ENCODE data around the gene ST8SIA5. TPM values are rescaled to one million over a fixed set of nuclear protein-coding genes. Genes with fewer than 3 reads are reported as not detected.

The ST8SIA5 gene
- total RNA-seq, 1 experiment from 2014 or later, result 5.4 TPM

GRCh38 chr18:46733872-46734271 lies 23.0 kb downstream of the ST8SIA5 start:
- Mint-ChIP-seq H3K36me3 (peaks cover 21% of the 10 kb centered on the region), H3K4me3 (no peak overlapping the region), H3K27me3 (ENCODE audit: low read depth) (no peaks in the 10 kb centered on the region; the same call in 1 of the 2 replicates), H3K27ac (no peak overlapping the region), H3K4me1 (no peaks in the 10 kb centered on the region), H3K9me3 (peaks cover 29% of the 10 kb centered on the region)
- POLR2A ChIA-PET, result no interaction called here
- no peak for DNase-seq (ENCODE audit: low spot score)
- no peak for ATAC-seq
- TF ChIP-seq RELA (CRISPR knock-in tag; IDR thresholded peaks at IDR 0.05; ENCODE audit: borderline replicate concordance) (no peak), JUN (CRISPR knock-in tag; IDR thresholded peaks at IDR 0.05) (no peak), RORB (CRISPR knock-in tag; IDR thresholded peaks at IDR 0.05) (no peak), ZNF532 (CRISPR knock-in tag; IDR thresholded peaks at IDR 0.05; ENCODE audit: borderline replicate concordance) (no peak), CDX4 (CRISPR knock-in tag; IDR thresholded peaks at IDR 0.05; ENCODE audit: borderline replicate concordance) (no peak), ELF4 (CRISPR knock-in tag; IDR thresholded peaks at IDR 0.05; ENCODE audit: low read depth) (no peak), ZNF138 (CRISPR knock-in tag; conservative IDR thresholded peaks at IDR 0.05) (no peak), JAZF1 (CRISPR knock-in tag; IDR thresholded peaks at IDR 0.05) (no peak), ZNF317 (CRISPR knock-in tag; IDR thresholded peaks at IDR 0.05; ENCODE audit: borderline replicate concordance, low read depth) (no peak), NR1H2 (CRISPR knock-in tag; IDR thresholded peaks at IDR 0.05) (no peak), TP53 (CRISPR knock-in tag; IDR thresholded peaks at IDR 0.05) (no peak)
- TF ChIP-seq, protein P1, sequence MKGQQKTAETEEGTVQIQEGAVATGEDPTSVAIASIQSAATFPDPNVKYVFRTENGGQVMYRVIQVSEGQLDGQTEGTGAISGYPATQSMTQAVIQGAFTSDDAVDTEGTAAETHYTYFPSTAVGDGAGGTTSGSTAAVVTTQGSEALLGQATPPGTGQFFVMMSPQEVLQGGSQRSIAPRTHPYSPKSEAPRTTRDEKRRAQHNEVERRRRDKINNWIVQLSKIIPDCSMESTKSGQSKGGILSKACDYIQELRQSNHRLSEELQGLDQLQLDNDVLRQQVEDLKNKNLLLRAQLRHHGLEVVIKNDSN (CRISPR knock-in tag; IDR thresholded peaks at IDR 0.05), result no peak
- TF ChIP-seq, protein P2, sequence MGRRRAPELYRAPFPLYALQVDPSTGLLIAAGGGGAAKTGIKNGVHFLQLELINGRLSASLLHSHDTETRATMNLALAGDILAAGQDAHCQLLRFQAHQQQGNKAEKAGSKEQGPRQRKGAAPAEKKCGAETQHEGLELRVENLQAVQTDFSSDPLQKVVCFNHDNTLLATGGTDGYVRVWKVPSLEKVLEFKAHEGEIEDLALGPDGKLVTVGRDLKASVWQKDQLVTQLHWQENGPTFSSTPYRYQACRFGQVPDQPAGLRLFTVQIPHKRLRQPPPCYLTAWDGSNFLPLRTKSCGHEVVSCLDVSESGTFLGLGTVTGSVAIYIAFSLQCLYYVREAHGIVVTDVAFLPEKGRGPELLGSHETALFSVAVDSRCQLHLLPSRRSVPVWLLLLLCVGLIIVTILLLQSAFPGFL (CRISPR knock-in tag; IDR thresholded peaks at IDR 0.05; ENCODE audit: borderline replicate concordance), result no peak
- CTCF ChIA-PET, result no interaction called here

DNA sequence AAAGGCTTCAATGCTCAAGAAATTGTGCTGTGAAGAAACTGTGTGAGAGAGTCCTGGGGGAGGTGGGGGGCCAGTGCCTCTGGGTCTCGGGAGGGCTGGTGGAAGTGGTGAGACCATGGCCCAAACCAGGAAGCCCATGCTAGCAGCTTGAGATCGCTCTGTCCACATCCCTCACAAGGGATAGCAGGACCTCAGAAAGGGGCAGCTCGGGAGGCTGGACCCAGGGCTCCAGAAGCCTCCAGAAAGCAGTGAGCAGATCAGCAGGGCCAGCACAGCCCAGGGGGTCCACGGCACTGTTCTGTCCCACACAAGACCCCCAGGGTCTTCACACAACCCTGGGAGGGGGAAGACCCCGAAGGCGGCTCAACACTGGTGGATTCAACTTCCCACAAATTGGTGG lies 24.1 kb downstream of the ST8SIA5 start:
- H3K27ac Mint-ChIP-seq, result no peak overlapping the region
- no peak overlapping the region for H3K4me3 Mint-ChIP-seq
- H3K27me3 Mint-ChIP-seq (ENCODE audit: low read depth), result no peaks in the 10 kb centered on the region; the same call in 1 of the 2 replicates
- H3K36me3 Mint-ChIP-seq, result peaks cover 21% of the 10 kb centered on the region
- ATAC-seq (no peak), DNase-seq (ENCODE audit: low spot score) (no peak)
- H3K4me1 Mint-ChIP-seq, result no peaks in the 10 kb centered on the region
- ChIA-PET CTCF (no interaction called here), POLR2A (no interaction called here)
- H3K9me3 Mint-ChIP-seq, result peaks cover 32% of the 10 kb centered on the region
- TF ChIP-seq, protein P3, sequence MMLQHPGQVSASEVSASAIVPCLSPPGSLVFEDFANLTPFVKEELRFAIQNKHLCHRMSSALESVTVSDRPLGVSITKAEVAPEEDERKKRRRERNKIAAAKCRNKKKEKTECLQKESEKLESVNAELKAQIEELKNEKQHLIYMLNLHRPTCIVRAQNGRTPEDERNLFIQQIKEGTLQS (CRISPR knock-in tag; conservative IDR thresholded peaks at IDR 0.05), result no peak
- TF ChIP-seq RORB (CRISPR knock-in tag; IDR thresholded peaks at IDR 0.05) (no peak), ZNF425 (CRISPR knock-in tag; conservative IDR thresholded peaks at IDR 0.05) (no peak), GTF2I (CRISPR knock-in tag; conservative IDR thresholded peaks at IDR 0.05) (no peak), CTCF (IDR thresholded peaks at IDR 0.05) (no peak), MXD4 (CRISPR knock-in tag; IDR thresholded peaks at IDR 0.05; ENCODE audit: borderline replicate concordance) (no peak), ZNF232 (CRISPR knock-in tag; IDR thresholded peaks at IDR 0.05) (no peak)
- TF ChIP-seq, protein P4, sequence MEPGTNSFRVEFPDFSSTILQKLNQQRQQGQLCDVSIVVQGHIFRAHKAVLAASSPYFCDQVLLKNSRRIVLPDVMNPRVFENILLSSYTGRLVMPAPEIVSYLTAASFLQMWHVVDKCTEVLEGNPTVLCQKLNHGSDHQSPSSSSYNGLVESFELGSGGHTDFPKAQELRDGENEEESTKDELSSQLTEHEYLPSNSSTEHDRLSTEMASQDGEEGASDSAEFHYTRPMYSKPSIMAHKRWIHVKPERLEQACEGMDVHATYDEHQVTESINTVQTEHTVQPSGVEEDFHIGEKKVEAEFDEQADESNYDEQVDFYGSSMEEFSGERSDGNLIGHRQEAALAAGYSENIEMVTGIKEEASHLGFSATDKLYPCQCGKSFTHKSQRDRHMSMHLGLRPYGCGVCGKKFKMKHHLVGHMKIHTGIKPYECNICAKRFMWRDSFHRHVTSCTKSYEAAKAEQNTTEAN (CRISPR knock-in tag; IDR thresholded peaks at IDR 0.05), result no peak
